Measurements from ENCODE around the gene AADACL4. TPM values are rescaled to one million over a fixed set of nuclear protein-coding genes. Genes with fewer than 3 reads are reported as not detected.
A peak's percentile ranks its signal among the peaks of the same experiment; 100 is the strongest.

AADACL4 gene
- total and polyA plus RNA-seq, 9 of the 15 experiments (the other 6 are each of a cell fraction or from before 2014, with no cell fraction given), result not detected

GRCh38 chr1:12661606-12662219 lies 17.8 kb downstream of the AADACL4 start (continued):
- TF ChIP-seq ZNF830 (CRISPR knock-in tag; IDR thresholded peaks at IDR 0.05), result no peak
- TF ChIP-seq ZBTB12 (CRISPR knock-in tag; IDR thresholded peaks at IDR 0.05), result no peak

GRCh38 chr1:12662556-12662955 lies 18.7 kb downstream of the AADACL4 start:
- no peak overlapping the region for H3K4me3 ChIP-seq
- ChIA-PET POLR2A (interaction anchor here (0.6 to 1.0 kb wide), 2 partner anchors 44 to 121 kb away, joined by 3 to 4 read pairs; no protein-coding TSS in a partner anchor), CTCF (ENCODE audit: low intra/inter-chr PET ratio) (no interaction called here)
- no peak overlapping the region for H3K27ac ChIP-seq (ENCODE audit: extremely low read depth, low read depth, low read length)
- no peak overlapping the region for H3K9ac ChIP-seq (ENCODE audit: insufficient read depth in 1 of 2, low read depth in 2 of 2, low read length in 2 of 2)
- peaks cover 6% of the 10 kb centered on the region in 2 experiments; a peak in 4 of 5 replicates for H3K4me1 ChIP-seq (replicated peaks in 1 of 2; ENCODE audit: control insufficient read depth in 2 of 2, insufficient read depth in 2 of 2, low read length in 2 of 2)
- no peak for DNase-seq (ENCODE audit: extremely low read depth in 1 of 4, low spot score in 3 of 4)
- peaks cover 3% of the 10 kb centered on the region; the same call in 1 of the 2 replicates for H3K9me3 ChIP-seq (replicated peaks; ENCODE audit: control insufficient read depth, insufficient read depth, low read depth, low read length)
- H4K20me1 ChIP-seq (replicated peaks; ENCODE audit: control insufficient read depth, insufficient read depth, low read length), result no peaks in the 10 kb centered on the region
- no TSS peak for BruUV-seq (replicated peaks)
- no peaks in the 10 kb centered on the region for H3K36me3 ChIP-seq (ENCODE audit: control insufficient read depth, insufficient read depth, low read length)
- no peak for FAIRE-seq
- no peaks in the 10 kb centered on the region for H3K9me1 ChIP-seq (ENCODE audit: control insufficient read depth, insufficient read depth, low read length)
- H3K27me3 ChIP-seq (ENCODE audit: control insufficient read depth in 2 of 2, insufficient read depth in 2 of 2, low read length in 2 of 2), result no peaks in the 10 kb centered on the region
- in situ Hi-C loops (cut with MboI), result no loop called here
- no peak for TF ChIP-seq SNIP1 (IDR thresholded peaks at IDR 0.05; ENCODE audit: low read depth)
- TF ChIP-seq ZFP36 (IDR thresholded peaks at IDR 0.05; ENCODE audit: low read depth, low read length, partially characterized antibody), result peak; percentile 67
- TF ChIP-seq BCOR (IDR thresholded peaks at IDR 0.05), result peak; percentile 65; the same call in 1 of the 2 replicates
- no peak for TF ChIP-seq ZKSCAN3 (CRISPR knock-in tag; IDR thresholded peaks at IDR 0.05)
- 0 out of 2 replicates have a peak, but pooled peaks have one; percentile 31 for TF ChIP-seq ADNP (tag; IDR thresholded peaks at IDR 0.05)
- peak in 1 of 2 experiments; percentile 56; a peak in 1 of 4 replicates for TF ChIP-seq KDM1A (IDR thresholded peaks at IDR 0.05)
- peak; percentile 94 for TF ChIP-seq RBM25 (IDR thresholded peaks at IDR 0.05; ENCODE audit: low read depth, low read length, severe bottlenecking)
- TF ChIP-seq CBX2 (IDR thresholded peaks at IDR 0.05; ENCODE audit: insufficient read depth, low read length, poor library complexity, severe bottlenecking), result no peak
- ATAC-seq, result no peak
- no peak overlapping the region for H3K4me2 ChIP-seq (ENCODE audit: insufficient read depth, low read length)
- H3K79me2 ChIP-seq (ENCODE audit: control insufficient read depth, insufficient read depth, low read length), result peaks cover 3% of the 10 kb centered on the region; the same call in 2 of the 3 replicates
- WGBS (ENCODE audit: insufficient coverage, low coverage, missing lambda C conversion rate), result 0% methylated on average over 1 of the region's 1 CpG
- H2AFZ ChIP-seq (ENCODE audit: low read depth, low read length), result no peak overlapping the region
- intact Hi-C loops (cut with micrococcal nuclease), result loop anchor here (10.0 kb wide), 1 partner anchor 112 kb away; the partner anchor contains the start of gene PRAMEF12

Data from K562 (cell line).